Fibroblast of lung (primary cell): Measurements from ENCODE around the gene SYT3. TPM values are rescaled to one million over a fixed set of nuclear protein-coding genes. Genes with fewer than 3 reads are reported as not detected.

Source experiments
- DNase-seq, 2 donors: peaks; one replicate each; pipeline versions ENCODE4 v3.0.0 to v3.0.0-alpha.2; 2010; ENCODE audit warnings: low read depth in 2 of 2
- H2AFZ ChIP-seq: 2 replicates; pipeline ENCODE4 v1.5.1; 2012; ENCODE audit warnings: low read length, control low read depth, inconsistent platforms
- H3K27ac ChIP-seq: 2 replicates; pipeline ENCODE4 v1.5.1; 2011; ENCODE audit warnings: low read length, control low read depth; ENCODE audit not compliant: insufficient read depth
- H3K27me3 ChIP-seq: 2 replicates; pipeline ENCODE4 v1.5.1; 2011; ENCODE audit warnings: mild to moderate bottlenecking, low read length; ENCODE audit not compliant: control insufficient read depth, insufficient read depth
- H3K36me3 ChIP-seq: 2 replicates; pipeline ENCODE4 v1.5.1; 2011; ENCODE audit warnings: low read length; ENCODE audit not compliant: control insufficient read depth, insufficient read depth
- H3K4me1 ChIP-seq: 2 replicates; pipeline ENCODE4 v1.5.1; 2011; ENCODE audit warnings: low read length; ENCODE audit not compliant: control insufficient read depth, insufficient read depth; ENCODE audit errors: extremely low read depth
- H3K4me2 ChIP-seq: 2 replicates; pipeline ENCODE4 v1.5.1; 2011; ENCODE audit warnings: low read length, control low read depth; ENCODE audit not compliant: insufficient read depth; ENCODE audit errors: extremely low read depth
- H3K4me3 ChIP-seq, 4 experiments: fragments of 200-600 bp in 1 of 4; sonication (generic) in 1 of 4; replicated peaks in 1 of 4; 2 replicates each; pipeline ENCODE4 v1.5.1; 2011 to 2016; ENCODE audit warnings: low read length in 4 of 4, low read depth in 3 of 4, mild to moderate bottlenecking in 3 of 4, control low read depth in 2 of 4, inconsistent platforms in 1 of 4, mixed read lengths in 1 of 4; ENCODE audit not compliant: insufficient read depth in 1 of 4; ENCODE audit errors: control extremely low read depth in 1 of 4
- H3K79me2 ChIP-seq: 2 replicates; pipeline ENCODE4 v1.5.1; 2012; ENCODE audit warnings: mild to moderate bottlenecking, low read length, inconsistent platforms; ENCODE audit not compliant: control insufficient read depth, insufficient read depth
- H3K9ac ChIP-seq: 2 replicates; pipeline ENCODE4 v1.5.1; 2011; ENCODE audit warnings: mild to moderate bottlenecking, low read length, control low read depth; ENCODE audit not compliant: insufficient read depth
- H3K9me3 ChIP-seq: 2 replicates; pipeline ENCODE4 v1.5.1; 2012; ENCODE audit warnings: low read depth, low read length; ENCODE audit not compliant: control insufficient read depth, insufficient read depth
- H4K20me1 ChIP-seq: 2 replicates; pipeline ENCODE4 v1.5.1; 2011; ENCODE audit warnings: low read length; ENCODE audit not compliant: control insufficient read depth, insufficient read depth; ENCODE audit errors: extremely low read depth
- EZH2 ChIP-seq: IDR thresholded peaks from 2 replicates; pipeline ENCODE4 v1.5.1; 2012; ENCODE audit warnings: low read length, control low read depth, mild to moderate bottlenecking; ENCODE audit errors: missing control alignments
- polyA plus RNA-seq, 2 donors: library from polyadenylated mRNA; depleted of rRNA in 1 of 2; stranded (reverse) in 1 of 2; unstranded in 1 of 2; fragments of >200 nt; gene quantifications; 2 replicates each; pipeline ENCODE4 v1.2.1, GENCODE V29; 2011 to 2012; ENCODE audit warnings: missing spikeins in 1 of 2
- total RNA-seq: library from RNA; depleted of rRNA; stranded (reverse); fragments of >200 nt; gene quantifications from 2 replicates; pipeline ENCODE4 v1.2.1, GENCODE V29; 2014
- TF ChIP-seq, protein P1 (sequence below), 2 donors: IDR thresholded peaks in 1 of 2; conservative IDR thresholded peaks in 1 of 2; 1 replicate in 1 of 2; 2 replicates in 1 of 2; pipeline ENCODE4 v1.5.1; 2011 to 2012; ENCODE audit warnings: low read length in 2 of 2, control low read depth in 1 of 2, inconsistent platforms in 1 of 2, low read depth in 1 of 2, mild to moderate bottlenecking in 1 of 2

The SYT3 gene
- total and polyA plus RNA-seq, 2 donors (not counting 1 experiment from before 2014, with no cell fraction given): not detected

DNA sequence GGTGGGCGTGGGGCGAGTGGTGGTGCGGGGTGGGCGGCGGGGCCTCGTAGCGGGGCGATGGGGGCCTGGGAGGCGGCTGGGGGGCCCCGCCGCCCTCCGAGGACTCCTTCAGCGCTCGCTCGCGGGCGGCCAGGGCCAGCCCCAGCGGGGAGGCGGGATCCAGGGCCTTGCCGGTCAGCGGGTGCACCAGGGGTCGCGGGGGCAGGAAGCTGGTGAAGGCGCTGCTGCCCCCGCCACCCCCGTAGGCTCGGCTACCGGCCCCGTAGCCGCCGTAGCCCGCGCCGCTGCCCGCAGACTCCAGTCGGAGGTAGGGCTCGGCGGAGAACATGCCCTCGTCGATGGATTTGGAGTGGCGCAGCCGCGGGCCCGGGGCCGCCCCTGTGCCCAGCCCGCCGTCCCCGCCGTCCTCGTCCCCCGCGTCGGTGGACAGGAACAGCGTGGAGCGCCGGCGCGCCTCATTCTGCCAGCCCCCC is 28.1 kb upstream of the SYT3 start:
- Histone ChIP-seq H3K4me1 (no peaks in the 10 kb centered on the region), H3K4me3 (no peak overlapping the region), H3K27ac (no peak overlapping the region), H3K9ac (no peak overlapping the region), H3K9me3 (no peaks in the 10 kb centered on the region), H3K27me3 (peaks cover 18% of the 10 kb centered on the region), H2AFZ (no peak overlapping the region), H3K4me2 (no peak overlapping the region), H3K79me2 (no peaks in the 10 kb centered on the region), H3K36me3 (no peaks in the 10 kb centered on the region), H4K20me1 (no peaks in the 10 kb centered on the region)
- peak; percentile 89 for TF ChIP-seq EZH2
- TF ChIP-seq, protein P1, sequence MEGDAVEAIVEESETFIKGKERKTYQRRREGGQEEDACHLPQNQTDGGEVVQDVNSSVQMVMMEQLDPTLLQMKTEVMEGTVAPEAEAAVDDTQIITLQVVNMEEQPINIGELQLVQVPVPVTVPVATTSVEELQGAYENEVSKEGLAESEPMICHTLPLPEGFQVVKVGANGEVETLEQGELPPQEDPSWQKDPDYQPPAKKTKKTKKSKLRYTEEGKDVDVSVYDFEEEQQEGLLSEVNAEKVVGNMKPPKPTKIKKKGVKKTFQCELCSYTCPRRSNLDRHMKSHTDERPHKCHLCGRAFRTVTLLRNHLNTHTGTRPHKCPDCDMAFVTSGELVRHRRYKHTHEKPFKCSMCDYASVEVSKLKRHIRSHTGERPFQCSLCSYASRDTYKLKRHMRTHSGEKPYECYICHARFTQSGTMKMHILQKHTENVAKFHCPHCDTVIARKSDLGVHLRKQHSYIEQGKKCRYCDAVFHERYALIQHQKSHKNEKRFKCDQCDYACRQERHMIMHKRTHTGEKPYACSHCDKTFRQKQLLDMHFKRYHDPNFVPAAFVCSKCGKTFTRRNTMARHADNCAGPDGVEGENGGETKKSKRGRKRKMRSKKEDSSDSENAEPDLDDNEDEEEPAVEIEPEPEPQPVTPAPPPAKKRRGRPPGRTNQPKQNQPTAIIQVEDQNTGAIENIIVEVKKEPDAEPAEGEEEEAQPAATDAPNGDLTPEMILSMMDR (conservative IDR thresholded peaks at IDR 0.05 in 1 of 2, IDR thresholded peaks at IDR 0.05 in 1 of 2; ENCODE audit: low read depth in 1 of 2, low read length in 2 of 2): no peak
- no peak for DNase-seq

DNA sequence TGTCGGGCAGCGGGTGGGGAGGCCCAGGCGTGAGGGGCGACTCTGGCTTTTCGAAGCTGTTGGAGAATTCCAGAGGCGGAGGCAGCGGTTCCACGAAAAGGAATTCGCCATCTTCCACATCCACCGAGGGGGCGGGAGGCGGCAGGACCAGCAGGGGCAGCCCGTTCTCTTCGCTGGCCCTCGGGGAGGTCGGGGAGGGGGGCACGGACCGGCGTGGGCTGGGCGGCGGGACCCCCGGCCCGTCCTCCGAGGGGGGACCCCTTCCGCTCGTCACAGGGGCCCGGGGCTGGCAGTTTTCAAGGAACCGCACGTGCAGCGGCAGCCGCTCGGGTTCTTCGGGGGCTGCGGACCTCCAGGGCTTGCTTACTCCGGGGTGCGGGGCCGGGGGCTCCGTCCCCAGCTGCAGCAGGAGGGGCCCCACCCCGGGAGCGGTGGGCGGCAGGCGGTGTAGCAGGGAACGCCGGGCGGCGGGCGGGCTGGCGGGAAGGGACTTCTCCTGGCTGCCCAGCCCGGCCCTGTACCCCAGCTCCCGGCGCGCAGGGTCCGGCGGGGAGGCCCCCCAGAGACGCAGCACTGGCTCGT is 27.6 kb upstream of the SYT3 start:
- Histone ChIP-seq H3K27ac (no peak overlapping the region), H3K79me2 (no peaks in the 10 kb centered on the region), H3K27me3 (peaks cover 18% of the 10 kb centered on the region), H3K4me2 (no peak overlapping the region), H3K4me3 (no peak overlapping the region), H3K4me1 (no peaks in the 10 kb centered on the region), H4K20me1 (no peaks in the 10 kb centered on the region), H3K36me3 (no peaks in the 10 kb centered on the region), H3K9ac (no peak overlapping the region), H2AFZ (no peak overlapping the region), H3K9me3 (no peaks in the 10 kb centered on the region)
- TF ChIP-seq, protein P1 (conservative IDR thresholded peaks at IDR 0.05 in 1 of 2, IDR thresholded peaks at IDR 0.05 in 1 of 2; ENCODE audit: low read depth in 1 of 2, low read length in 2 of 2): no peak
- peak; percentile 21 for TF ChIP-seq EZH2
- DNase-seq: no peak

DNA sequence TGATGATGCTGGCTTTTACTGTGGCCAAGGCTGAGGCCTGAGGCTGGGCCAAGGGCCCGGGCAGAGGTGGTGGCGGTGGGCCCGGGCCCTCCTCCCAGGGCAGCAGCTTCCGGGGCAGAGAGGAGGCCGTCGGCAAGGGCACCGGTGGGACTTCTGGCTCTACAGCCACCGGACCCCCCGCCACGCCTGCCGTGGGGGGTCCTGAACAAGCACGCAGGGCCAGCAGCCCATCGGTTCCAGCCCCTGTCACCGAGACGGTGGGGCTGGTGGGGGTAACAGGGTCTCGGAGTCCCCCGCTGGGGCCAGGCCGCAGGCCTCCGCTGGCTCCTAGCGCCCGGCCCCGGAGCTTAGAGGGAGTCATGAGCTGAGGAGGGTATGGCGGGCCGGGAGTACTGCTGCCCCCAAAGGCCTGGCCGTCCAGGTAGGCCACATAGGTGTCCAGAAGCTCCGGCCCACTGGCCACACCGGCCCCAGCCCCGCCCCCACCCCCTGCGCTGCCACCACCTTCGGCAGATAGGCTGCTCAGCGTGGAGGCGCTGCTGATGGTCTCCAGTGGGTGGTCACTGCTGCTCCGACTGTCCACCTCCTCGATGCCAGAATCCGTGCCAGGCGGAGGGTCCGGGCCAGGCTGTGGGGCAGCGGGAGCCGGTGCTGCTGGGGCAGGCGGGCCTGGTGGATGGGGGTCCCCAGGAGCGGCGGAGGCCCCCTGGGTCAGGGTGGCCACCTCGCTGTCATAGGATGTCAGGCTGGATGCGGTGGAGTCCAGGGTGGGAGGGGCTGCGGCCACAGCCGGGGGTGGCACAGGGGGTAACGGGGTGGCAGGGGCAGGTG is 26.9 kb upstream of the SYT3 start:
- Histone ChIP-seq H3K9me3 (no peaks in the 10 kb centered on the region), H2AFZ (no peak overlapping the region), H3K4me1 (no peaks in the 10 kb centered on the region), H3K79me2 (no peaks in the 10 kb centered on the region), H3K27me3 (peaks cover 18% of the 10 kb centered on the region), H3K4me2 (no peak overlapping the region), H3K4me3 (no peak overlapping the region), H4K20me1 (no peaks in the 10 kb centered on the region), H3K9ac (no peak overlapping the region), H3K27ac (no peak overlapping the region), H3K36me3 (no peaks in the 10 kb centered on the region)
- DNase-seq: no peak
- TF ChIP-seq EZH2: peak; percentile 52
- TF ChIP-seq, protein P1 (conservative IDR thresholded peaks at IDR 0.05 in 1 of 2, IDR thresholded peaks at IDR 0.05 in 1 of 2; ENCODE audit: low read depth in 1 of 2, low read length in 2 of 2): no peak
